Upper lobe of left lung (tissue), 6 donors: ENCODE results near the gene COMTD1. TPM values are rescaled to one million over a fixed set of nuclear protein-coding genes. Genes with fewer than 3 reads are reported as not detected.

Source experiments
- ATAC-seq, 2 donors: fragments of 200-7000 bp; cut with Tn5 transposase; one replicate each; pipeline ENCODE4 v1.9.1; 2022; ENCODE audit warnings: mild to moderate bottlenecking in 2 of 2, moderate library complexity in 2 of 2; ENCODE audit not compliant: low FRiP score in 2 of 2
- DNase-seq, 2 donors: peaks; one replicate each; pipeline ENCODE4 v3.0.0-alpha.2; 2019 to 2020
- H3K27ac ChIP-seq, 4 donors: fragments of 200-600 bp; sonication (generic); one replicate each; pipeline ENCODE4 v1.5.1; 2016 to 2019
- H3K27me3 ChIP-seq, 4 donors: fragments of 200-600 bp; sonication (generic); one replicate each; pipeline ENCODE4 v1.5.1; 2017 to 2019
- H3K36me3 ChIP-seq, 4 donors: fragments of 200-600 bp; sonication (generic); one replicate each; pipeline ENCODE4 v1.5.1; 2016 to 2019
- H3K4me1 ChIP-seq, 4 donors: fragments of 200-600 bp; sonication (generic); one replicate each; pipeline ENCODE4 v1.5.1; 2018 to 2019
- H3K4me3 ChIP-seq, 4 donors: fragments of 200-600 bp; sonication (generic); one replicate each; pipeline ENCODE4 v1.5.1; 2017 to 2019; ENCODE audit warnings: mild to moderate bottlenecking in 2 of 4, moderate library complexity in 1 of 4
- H3K9me3 ChIP-seq, 4 donors: fragments of 200-600 bp; sonication (generic); one replicate each; pipeline ENCODE4 v1.5.1; 2018 to 2019
- EP300 ChIP-seq, 4 donors: sonication (generic); formaldehyde crosslinking; IDR thresholded peaks; one replicate each; pipeline ENCODE4 v1.5.1; 2017; ENCODE audit warnings: antibody characterized with exemption in 4 of 4, control low read depth in 2 of 4
- POLR2A ChIP-seq, 4 donors: fragments of 450-650 bp; IDR thresholded peaks; one replicate each; pipeline ENCODE4 v1.5.1; 2016 to 2017; ENCODE audit warnings: antibody characterized with exemption in 4 of 4, mild to moderate bottlenecking in 2 of 4
- POLR2AphosphoS5 ChIP-seq, 2 donors: sonication (generic); formaldehyde crosslinking; IDR thresholded peaks; one replicate each; pipeline ENCODE4 v1.5.1; 2017; ENCODE audit warnings: antibody characterized with exemption in 2 of 2
- WGBS, 2 donors: methylation state at CpG; one replicate each; pipeline ENCODE4 v1.1.5; 2017 to 2018; 5-methylcytosine and 5-hydroxymethylcytosine counted together
- total RNA-seq, 6 donors: library from RNA; depleted of rRNA in 4 of 6; stranded (reverse); fragments of >200 nt in 4 of 6; gene quantifications; one replicate each; pipeline versions ENCODE4 v1.1.0 to v1.2.1, GENCODE V29; 2016 to 2021
- TF ChIP-seq, protein P1 (sequence below), 6 experiments: fragments of 450-650 bp in 4 of 6; fragments of 200-600 bp in 2 of 6; sonication (generic) in 2 of 6; IDR thresholded peaks; one replicate each; pipeline ENCODE4 v1.5.1; 2016 to 2019; ENCODE audit warnings: antibody characterized with exemption in 6 of 6
- donor health status: DM: no; HTN: no; CAD: no; lungs with moderate emphysema.
- donor health status: DM: no; HTN: yes; CAD: no; lungs with severe emphysema.

The COMTD1 gene
- total RNA-seq, 6 donors from 2014 or later = 28.0 to 56.6 (median 35.6) TPM

- Histone ChIP-seq H3K27me3 (no peaks in the 10 kb centered on the region), H3K9me3 (no peaks in the 10 kb centered on the region), H3K4me1 (peaks cover 0 to 3% (median 2%) of the 10 kb centered on the region in 4 donors), H3K27ac (no peak overlapping the region), H3K36me3 (no peaks in the 10 kb centered on the region), H3K4me3 (no peak overlapping the region)
- TF ChIP-seq POLR2AphosphoS5 (IDR thresholded peaks at IDR 0.05) = no peak
- no peak for TF ChIP-seq POLR2A (IDR thresholded peaks at IDR 0.05)
- TF ChIP-seq, protein P1, sequence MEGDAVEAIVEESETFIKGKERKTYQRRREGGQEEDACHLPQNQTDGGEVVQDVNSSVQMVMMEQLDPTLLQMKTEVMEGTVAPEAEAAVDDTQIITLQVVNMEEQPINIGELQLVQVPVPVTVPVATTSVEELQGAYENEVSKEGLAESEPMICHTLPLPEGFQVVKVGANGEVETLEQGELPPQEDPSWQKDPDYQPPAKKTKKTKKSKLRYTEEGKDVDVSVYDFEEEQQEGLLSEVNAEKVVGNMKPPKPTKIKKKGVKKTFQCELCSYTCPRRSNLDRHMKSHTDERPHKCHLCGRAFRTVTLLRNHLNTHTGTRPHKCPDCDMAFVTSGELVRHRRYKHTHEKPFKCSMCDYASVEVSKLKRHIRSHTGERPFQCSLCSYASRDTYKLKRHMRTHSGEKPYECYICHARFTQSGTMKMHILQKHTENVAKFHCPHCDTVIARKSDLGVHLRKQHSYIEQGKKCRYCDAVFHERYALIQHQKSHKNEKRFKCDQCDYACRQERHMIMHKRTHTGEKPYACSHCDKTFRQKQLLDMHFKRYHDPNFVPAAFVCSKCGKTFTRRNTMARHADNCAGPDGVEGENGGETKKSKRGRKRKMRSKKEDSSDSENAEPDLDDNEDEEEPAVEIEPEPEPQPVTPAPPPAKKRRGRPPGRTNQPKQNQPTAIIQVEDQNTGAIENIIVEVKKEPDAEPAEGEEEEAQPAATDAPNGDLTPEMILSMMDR (IDR thresholded peaks at IDR 0.05) = no peak
- no peak for TF ChIP-seq EP300 (IDR thresholded peaks at IDR 0.05)
- DNase-seq (no peak), ATAC-seq (no peak)
- WGBS, 2 donors = 86 to 89% methylated on average over 5 of the region's 5 CpGs
Measured at GRCh38 chr10:75266945-75267344, 31.2 kb upstream of the COMTD1 start.

GRCh38 chr10:75265856-75266255 lies 30.1 kb upstream of the COMTD1 start:
- WGBS, 2 donors = 60 to 61% methylated on average over 6 of the region's 6 CpGs

DNA sequence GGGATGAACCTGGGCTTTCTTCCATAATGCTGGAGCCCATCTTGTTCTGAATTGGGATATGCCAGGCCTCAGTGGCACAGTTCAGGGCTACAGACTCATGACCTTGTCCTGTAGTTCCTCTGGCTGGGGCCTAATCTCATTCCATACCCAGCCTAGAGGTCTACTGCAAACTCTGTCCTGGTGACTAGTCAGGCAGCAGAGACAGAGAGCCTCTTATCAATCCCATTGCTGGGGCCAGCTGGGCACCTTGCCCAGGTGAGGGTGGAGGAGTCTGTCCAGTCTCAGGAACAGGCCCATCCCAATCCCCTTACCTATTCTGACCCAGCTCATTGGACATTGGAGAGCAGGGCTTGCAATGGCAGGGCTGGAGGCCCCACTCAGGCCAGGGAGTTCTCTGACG lies 28.0 kb upstream of the COMTD1 start:
- DNase-seq = no peak
- TF ChIP-seq POLR2A (IDR thresholded peaks at IDR 0.05) (no peak), EP300 (IDR thresholded peaks at IDR 0.05) (no peak), POLR2AphosphoS5 (IDR thresholded peaks at IDR 0.05) (no peak)
- TF ChIP-seq, protein P1 (IDR thresholded peaks at IDR 0.05) = no peak
- WGBS, 2 donors = 92 to 100% methylated on average over 1 of the region's 1 CpG
- Histone ChIP-seq H3K9me3 (no peaks in the 10 kb centered on the region), H3K4me3 (no peak overlapping the region), H3K36me3 (no peaks in the 10 kb centered on the region), H3K4me1 (peaks cover 0 to 3% (median 0%) of the 10 kb centered on the region in 4 donors), H3K27me3 (no peaks in the 10 kb centered on the region), H3K27ac (no peak overlapping the region)
- ATAC-seq = no peak

More at GRCh38 chr10:75265856-75266255, 30.1 kb upstream of the COMTD1 start:
- Histone ChIP-seq H3K36me3 (no peaks in the 10 kb centered on the region), H3K9me3 (no peaks in the 10 kb centered on the region), H3K27me3 (no peaks in the 10 kb centered on the region), H3K4me1 (peaks cover 0 to 3% (median 0%) of the 10 kb centered on the region in 4 donors), H3K4me3 (no peak overlapping the region), H3K27ac (no peak overlapping the region)
- ATAC-seq (no peak), DNase-seq (no peak)
- no peak for TF ChIP-seq POLR2AphosphoS5 (IDR thresholded peaks at IDR 0.05)
- no peak for TF ChIP-seq POLR2A (IDR thresholded peaks at IDR 0.05)
- TF ChIP-seq, protein P1 (IDR thresholded peaks at IDR 0.05) = no peak
- no peak for TF ChIP-seq EP300 (IDR thresholded peaks at IDR 0.05)

DNA sequence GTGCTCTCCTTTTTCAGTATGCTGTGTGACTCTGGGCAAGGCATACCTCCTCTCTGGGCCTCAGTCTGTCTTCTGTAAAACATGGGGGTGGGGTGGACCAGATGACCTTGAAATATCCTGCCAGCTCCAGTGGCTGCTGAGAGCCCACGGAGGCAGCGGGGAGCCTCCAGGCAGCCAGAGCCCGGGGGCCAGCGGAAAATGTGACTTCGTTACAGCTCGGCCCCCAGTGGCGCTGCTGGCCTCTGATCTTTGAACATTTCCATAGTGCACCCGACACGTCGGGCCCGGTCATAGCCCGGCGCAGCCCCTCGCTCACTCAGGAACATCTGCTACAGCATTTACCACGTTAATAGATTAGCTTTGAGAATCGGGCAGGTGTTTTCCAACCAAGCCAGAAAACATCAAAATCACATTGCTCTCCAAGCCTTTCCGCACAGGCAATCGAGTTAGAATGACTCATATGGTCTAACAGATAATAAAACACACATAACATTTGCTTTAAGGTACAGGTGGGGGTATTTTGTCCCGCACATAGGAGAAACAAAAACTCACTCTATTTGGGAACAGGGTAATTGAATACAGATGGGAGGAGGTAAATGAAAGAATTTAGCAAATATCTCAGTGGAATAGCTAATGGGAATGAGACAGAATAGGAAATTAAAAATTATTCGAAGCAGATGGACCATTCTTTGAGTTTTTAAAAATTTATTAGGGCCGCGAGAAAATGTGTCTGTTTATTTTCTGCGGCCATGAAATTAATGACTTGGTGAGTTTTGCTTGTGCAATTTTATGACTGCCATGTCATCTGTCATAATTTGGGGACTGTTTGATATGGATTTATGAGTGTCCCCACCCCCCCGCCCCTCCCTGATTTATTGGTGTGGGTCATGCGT lies 26.3 kb upstream of the COMTD1 start:
- no peaks in the 10 kb centered on the region for H3K27me3 ChIP-seq
- H3K4me1 ChIP-seq = peaks cover 0 to 3% (median 0%) of the 10 kb centered on the region in 4 donors
- no peak overlapping the region for H3K4me3 ChIP-seq
- no peak for ATAC-seq
- H3K9me3 ChIP-seq = no peaks in the 10 kb centered on the region
- TF ChIP-seq POLR2A (IDR thresholded peaks at IDR 0.05) (no peak), POLR2AphosphoS5 (IDR thresholded peaks at IDR 0.05) (no peak), EP300 (IDR thresholded peaks at IDR 0.05) (no peak)
- TF ChIP-seq, protein P1 (IDR thresholded peaks at IDR 0.05) = no peak
- no peaks in the 10 kb centered on the region for H3K36me3 ChIP-seq
- 86 to 89% methylated on average over 21 to 25 of the region's 25 CpGs for WGBS, 2 donors
- DNase-seq = no peak
- H3K27ac ChIP-seq = no peak overlapping the region
